Measurements from ENCODE around the gene TNIK. TPM values are rescaled to one million over a fixed set of nuclear protein-coding genes. Genes with fewer than 3 reads are reported as not detected.

Gene TNIK
- total and polyA plus RNA-seq, 2 experiments from 2014 or later, result 14.6 to 34.3 TPM

DNA sequence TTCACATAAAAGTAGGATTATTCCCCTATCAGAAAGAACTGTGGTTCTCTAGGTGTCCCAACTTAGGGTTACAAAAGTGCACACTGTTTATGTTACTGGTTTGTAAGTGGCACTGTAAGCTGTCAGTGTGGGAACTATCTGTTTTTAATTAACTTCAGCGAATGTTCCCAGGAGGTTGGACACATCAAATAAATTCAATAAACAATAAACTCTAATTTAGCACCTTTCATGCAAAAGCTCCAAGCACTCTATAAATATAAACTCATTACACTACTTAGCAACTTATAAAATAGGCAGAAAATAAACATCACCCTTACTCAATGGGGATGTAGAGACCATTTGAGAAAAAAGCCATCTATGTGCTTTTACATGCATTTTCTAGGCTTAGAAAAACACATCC, 265.2 kb downstream of the TNIK start:
- ATAC-seq (no peak), DNase-seq (ENCODE audit: low spot score) (no peak)
- no peak overlapping the region for H3K4me3 Mint-ChIP-seq
- Histone ChIP-seq H3K79me2 (replicated peaks; ENCODE audit: insufficient read depth) (no peaks in the 10 kb centered on the region; the same call in 1 of the 2 replicates), H3K27me3 (ENCODE audit: insufficient read depth) (no peaks in the 10 kb centered on the region), H3K4me2 (no peak overlapping the region), H3F3A (replicated peaks; ENCODE audit: low read depth) (no peaks in the 10 kb centered on the region), H3K9me2 (ENCODE audit: insufficient read depth) (no peaks in the 10 kb centered on the region), H3K27ac (ENCODE audit: low read depth) (no peak overlapping the region), H3K4me3 (no peak overlapping the region), H3K4me1 (ENCODE audit: insufficient read depth) (0 out of 2 replicates have a peak, but pooled peaks cover 7% of the 10 kb centered on the region), H2AFZ (no peak overlapping the region), H4K20me1 (replicated peaks; ENCODE audit: insufficient read depth) (no peaks in the 10 kb centered on the region), H3K36me3 (ENCODE audit: insufficient read depth) (no peaks in the 10 kb centered on the region)
- H3K9me3 Mint-ChIP-seq, result no peaks in the 10 kb centered on the region
- H3K36me3 Mint-ChIP-seq (ENCODE audit: low read depth), result no peaks in the 10 kb centered on the region
- H3K27ac Mint-ChIP-seq, result no peak overlapping the region
- TF ChIP-seq EZH2 (IDR thresholded peaks at IDR 0.05; ENCODE audit: low read depth, unreplicated experiment) (no peak), ZNF114 (CRISPR knock-in tag; IDR thresholded peaks at IDR 0.05) (no peak), POLR2AphosphoS5 (IDR thresholded peaks at IDR 0.05; ENCODE audit: low read depth) (no peak), EZH2phosphoT487 (IDR thresholded peaks at IDR 0.05; ENCODE audit: unreplicated experiment) (no peak)
- peaks cover 3% of the 10 kb centered on the region for H3K27me3 Mint-ChIP-seq (ENCODE audit: insufficient read depth, low read depth, poor library complexity)
- peaks cover 21% of the 10 kb centered on the region for H3K4me1 Mint-ChIP-seq

GRCh38 chr3:171193693-171194092, 266.5 kb downstream of the TNIK start:
- H3K27ac Mint-ChIP-seq, result no peak overlapping the region
- H3F3A ChIP-seq (replicated peaks; ENCODE audit: low read depth), result no peaks in the 10 kb centered on the region
- H3K27me3 ChIP-seq (ENCODE audit: insufficient read depth), result no peaks in the 10 kb centered on the region
- no peaks in the 10 kb centered on the region for H3K79me2 ChIP-seq (replicated peaks; ENCODE audit: insufficient read depth)
- H2AFZ ChIP-seq, result no peak overlapping the region
- H3K9me2 ChIP-seq (ENCODE audit: insufficient read depth), result no peaks in the 10 kb centered on the region
- no peak overlapping the region for H3K4me3 Mint-ChIP-seq
- H3K4me2 ChIP-seq, result no peak overlapping the region
- H3K27ac ChIP-seq (ENCODE audit: low read depth), result no peak overlapping the region
- no peaks in the 10 kb centered on the region for H3K4me1 ChIP-seq (ENCODE audit: insufficient read depth)
- H4K20me1 ChIP-seq (replicated peaks; ENCODE audit: insufficient read depth), result no peaks in the 10 kb centered on the region
- no peak for DNase-seq (ENCODE audit: low spot score)
- no peak overlapping the region for H3K4me3 ChIP-seq
- no peaks in the 10 kb centered on the region for H3K36me3 ChIP-seq (ENCODE audit: insufficient read depth)
- H3K36me3 Mint-ChIP-seq (ENCODE audit: low read depth), result no peaks in the 10 kb centered on the region; the same call in 2 of the 3 replicates
- H3K9me3 Mint-ChIP-seq, result no peaks in the 10 kb centered on the region
- no peaks in the 10 kb centered on the region for H3K27me3 Mint-ChIP-seq (ENCODE audit: insufficient read depth, low read depth, poor library complexity)
- no peak for ATAC-seq
- peaks cover 13% of the 10 kb centered on the region for H3K4me1 Mint-ChIP-seq
- TF ChIP-seq JUNB (IDR thresholded peaks at IDR 0.05; ENCODE audit: unreplicated experiment) (no peak), CREB1 (CRISPR knock-in tag; IDR thresholded peaks at IDR 0.05; ENCODE audit: low read depth) (no peak), EZH2phosphoT487 (IDR thresholded peaks at IDR 0.05; ENCODE audit: unreplicated experiment) (no peak), STAT1 (IDR thresholded peaks at IDR 0.05; ENCODE audit: unreplicated experiment) (no peak), POLR2AphosphoS5 (IDR thresholded peaks at IDR 0.05; ENCODE audit: low read depth) (no peak), EZH2 (IDR thresholded peaks at IDR 0.05; ENCODE audit: low read depth, unreplicated experiment) (no peak), REST (IDR thresholded peaks at IDR 0.05; ENCODE audit: unreplicated experiment) (no peak), ZNF462 (CRISPR knock-in tag; IDR thresholded peaks at IDR 0.05) (no peak), ETS1 (IDR thresholded peaks at IDR 0.05) (no peak)
